Tibial nerve (tissue), 4 donors: ENCODE data around the gene FAM151A. TPM values are rescaled to one million over a fixed set of nuclear protein-coding genes. Genes with fewer than 3 reads are reported as not detected.

Source experiments
- DNase-seq, 2 donors: peaks; one replicate each; pipeline ENCODE4 v3.0.0-alpha.2; 2019; ENCODE audit warnings: low spot score in 2 of 2
- H3K27ac ChIP-seq, 4 donors: fragments of 200-600 bp; sonication (generic) in 3 of 4; one replicate each; pipeline ENCODE4 v1.5.1; 2017 to 2019; ENCODE audit warnings: mild to moderate bottlenecking in 1 of 4
- H3K27me3 ChIP-seq, 2 donors: fragments of 200-600 bp; sonication (generic) in 1 of 2; one replicate each; pipeline versions ENCODE4 v1.5.1 to v1.6.0; 2017 to 2019
- H3K36me3 ChIP-seq, 3 donors: fragments of 200-600 bp; sonication (generic); one replicate each; pipeline ENCODE4 v1.5.1; 2018 to 2019
- H3K4me1 ChIP-seq, 4 donors: fragments of 200-600 bp; sonication (generic) in 3 of 4; one replicate each; pipeline ENCODE4 v1.5.1; 2017 to 2019
- H3K4me3 ChIP-seq, 4 donors: fragments of 200-600 bp; sonication (generic) in 3 of 4; one replicate each; pipeline ENCODE4 v1.5.1; 2017 to 2019; ENCODE audit warnings: mild to moderate bottlenecking in 1 of 4, moderate library complexity in 1 of 4
- H3K9me3 ChIP-seq, 4 donors: fragments of 200-600 bp; sonication (generic) in 3 of 4; one replicate each; pipeline ENCODE4 v1.5.1; 2017 to 2019
- CTCF ChIP-seq, 5 experiments: fragments of 200-600 bp in 3 of 5; fragments of 450-650 bp in 2 of 5; sonication (generic) in 3 of 5; IDR thresholded peaks; one replicate each; pipeline ENCODE4 v1.5.1; 2016 to 2019; ENCODE audit warnings: antibody characterized with exemption in 5 of 5, mild to moderate bottlenecking in 3 of 5, moderate library complexity in 2 of 5
- EP300 ChIP-seq, 2 donors: sonication (generic); formaldehyde crosslinking; IDR thresholded peaks; one replicate each; pipeline ENCODE4 v1.6.1; 2017; ENCODE audit warnings: antibody characterized with exemption in 2 of 2, mild to moderate bottlenecking in 1 of 2
- POLR2A ChIP-seq, 2 donors: fragments of 450-650 bp; IDR thresholded peaks; one replicate each; pipeline ENCODE4 v1.6.1; 2017; ENCODE audit warnings: antibody characterized with exemption in 2 of 2, mild to moderate bottlenecking in 2 of 2, moderate library complexity in 2 of 2
- WGBS, 2 donors: methylation state at CpG; one replicate each; pipeline ENCODE4 v1.1.5; 2018; 5-methylcytosine and 5-hydroxymethylcytosine counted together
- total RNA-seq, 4 donors: library from RNA; depleted of rRNA; stranded (reverse); fragments of >200 nt; gene quantifications; one replicate each; pipeline ENCODE4 v1.1.0, GENCODE V29; 2016

Gene FAM151A
- total RNA-seq, 4 donors from 2014 or later, result not detected

DNA sequence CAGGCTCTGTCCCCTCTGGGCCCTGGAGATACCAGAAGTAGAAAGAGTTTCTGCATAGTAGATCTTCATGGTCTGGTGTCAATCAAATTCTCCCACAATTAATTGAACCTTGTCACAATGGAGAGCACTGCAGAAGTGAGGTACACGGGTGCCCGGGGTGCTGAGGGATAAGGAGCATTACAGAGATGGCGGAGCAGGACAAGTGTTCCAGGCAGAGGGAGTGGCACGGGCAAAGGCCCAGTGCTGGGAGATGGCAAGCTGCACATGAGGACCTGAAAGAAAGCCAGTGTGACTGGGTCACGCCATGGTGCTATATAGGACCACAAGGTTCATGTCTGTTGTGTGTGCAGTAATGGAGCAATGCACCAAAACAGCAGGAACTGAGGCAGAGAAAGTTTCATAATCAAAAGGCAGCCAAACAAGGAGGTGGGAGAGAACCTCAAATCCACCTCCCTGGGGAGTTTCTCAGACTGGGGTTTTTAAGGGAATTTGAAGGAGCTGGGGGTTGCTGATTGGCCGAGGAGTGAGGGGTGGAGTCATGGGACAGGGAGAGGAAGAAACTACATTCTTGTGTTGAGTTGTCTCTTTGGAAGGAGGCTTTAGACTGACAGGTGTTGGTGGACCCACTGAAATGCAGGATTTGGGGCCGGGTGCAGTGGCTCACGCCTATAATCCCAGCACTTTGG lies 47.6 kb downstream of the FAM151A start:
- no peak for TF ChIP-seq CTCF (IDR thresholded peaks at IDR 0.05)
- no peak for TF ChIP-seq EP300 (IDR thresholded peaks at IDR 0.05)
- no peak for TF ChIP-seq POLR2A (IDR thresholded peaks at IDR 0.05)
- H3K4me1 ChIP-seq, result peaks cover 0 to 49% (median 29%) of the 10 kb centered on the region in 4 donors
- no peak overlapping the region for H3K27ac ChIP-seq
- H3K27me3 ChIP-seq, result no peaks in the 10 kb centered on the region
- WGBS, 2 donors, result 90% methylated on average over 8 of the region's 8 CpGs
- H3K4me3 ChIP-seq, result no peak overlapping the region
- no peak for DNase-seq
- no peaks in the 10 kb centered on the region for H3K9me3 ChIP-seq
- no peaks in the 10 kb centered on the region for H3K36me3 ChIP-seq

GRCh38 chr1:54575161-54575560 lies 48.2 kb downstream of the FAM151A start:
- no peaks in the 10 kb centered on the region for H3K36me3 ChIP-seq
- no peak for DNase-seq
- no peak for TF ChIP-seq CTCF (IDR thresholded peaks at IDR 0.05)
- no peak for TF ChIP-seq EP300 (IDR thresholded peaks at IDR 0.05)
- no peak for TF ChIP-seq POLR2A (IDR thresholded peaks at IDR 0.05)
- H3K9me3 ChIP-seq, result no peaks in the 10 kb centered on the region
- H3K27me3 ChIP-seq, result no peaks in the 10 kb centered on the region
- peaks cover 0 to 44% (median 32%) of the 10 kb centered on the region in 4 donors for H3K4me1 ChIP-seq
- 82 to 96% methylated on average over 3 of the region's 3 CpGs for whole genome bisulfite sequencing, 2 donors
- H3K27ac ChIP-seq, result no peak overlapping the region
- no peak overlapping the region for H3K4me3 ChIP-seq

- Histone ChIP-seq H3K4me1 (peaks cover 0 to 40% (median 28%) of the 10 kb centered on the region in 4 donors), H3K27me3 (no peaks in the 10 kb centered on the region), H3K36me3 (no peaks in the 10 kb centered on the region), H3K4me3 (no peak overlapping the region), H3K9me3 (no peaks in the 10 kb centered on the region), H3K27ac (no peak overlapping the region)
- no peak for DNase-seq
- WGBS, 2 donors, result 88 to 91% methylated on average over 12 of the region's 12 CpGs
- TF ChIP-seq POLR2A (IDR thresholded peaks at IDR 0.05) (no peak), EP300 (IDR thresholded peaks at IDR 0.05) (no peak), CTCF (IDR thresholded peaks at IDR 0.05) (no peak)
These were observed 49.1 kb downstream of the FAM151A start for GRCh38 chr1:54574158-54574778.

DNA sequence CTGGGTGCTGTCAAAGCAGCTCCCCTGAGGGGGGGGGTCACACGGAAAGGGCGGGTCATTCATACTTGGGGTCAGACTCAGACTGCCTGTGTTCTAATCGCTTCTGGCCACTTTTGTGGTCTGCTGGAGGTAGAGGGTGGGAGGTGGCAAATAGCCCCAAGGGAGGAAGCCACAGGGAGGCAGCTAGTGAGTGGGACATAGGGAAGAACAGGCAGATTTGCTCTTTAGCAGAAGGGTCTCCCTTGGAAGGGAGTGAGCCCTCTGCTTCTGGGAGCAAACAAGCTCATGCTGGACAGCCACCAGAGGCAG lies 50.8 kb downstream of the FAM151A start:
- H3K36me3 ChIP-seq, result no peaks in the 10 kb centered on the region
- no peak overlapping the region for H3K4me3 ChIP-seq
- H3K9me3 ChIP-seq, result no peaks in the 10 kb centered on the region
- peaks cover 0 to 30% (median 16%) of the 10 kb centered on the region in 4 donors for H3K4me1 ChIP-seq
- no peaks in the 10 kb centered on the region for H3K27me3 ChIP-seq
- DNase-seq, result no peak
- TF ChIP-seq POLR2A (IDR thresholded peaks at IDR 0.05) (no peak), CTCF (IDR thresholded peaks at IDR 0.05) (no peak), EP300 (IDR thresholded peaks at IDR 0.05) (no peak)
- WGBS, 2 donors, result 59 to 70% methylated on average over 3 of the region's 3 CpGs
- H3K27ac ChIP-seq, result peak overlapping the region in 1 of 4 donors; percentile 53

DNA sequence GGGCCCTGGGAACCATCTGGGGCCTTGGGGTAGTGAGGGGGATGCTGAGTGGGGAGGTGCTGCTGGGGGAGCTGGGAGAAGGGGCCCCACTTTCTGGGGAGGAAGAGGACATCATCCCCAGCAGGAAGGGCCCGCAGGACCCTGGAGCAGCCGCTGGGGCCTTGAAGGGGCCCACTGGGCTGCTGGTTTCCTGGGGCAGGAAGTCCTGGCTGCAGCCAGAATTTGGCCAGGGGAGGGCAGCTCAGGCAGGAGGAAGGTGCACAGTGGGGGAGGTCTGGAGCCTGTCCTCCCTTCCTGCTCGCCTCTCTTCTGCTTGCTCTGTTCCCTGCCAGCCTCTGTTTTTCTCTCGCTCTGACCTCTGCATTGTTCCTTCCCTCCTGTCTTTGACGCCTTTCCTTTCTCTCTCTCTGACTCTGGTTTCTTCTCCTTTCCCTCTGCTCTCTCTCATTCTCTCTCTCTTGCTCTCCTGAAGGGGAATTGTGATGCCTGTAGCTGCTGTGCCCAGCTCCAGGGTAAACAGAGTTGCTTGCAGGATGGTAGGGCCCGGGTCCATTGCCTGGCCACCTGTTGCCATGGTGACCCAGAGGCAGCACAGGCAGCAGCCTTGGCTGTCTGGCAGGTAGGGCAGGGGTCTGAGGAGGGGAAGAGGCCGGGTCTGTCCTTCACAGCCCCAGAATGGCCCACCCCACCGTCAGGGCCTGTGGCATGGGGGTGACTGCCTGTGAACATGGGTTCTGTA lies 51.4 kb downstream of the FAM151A start:
- H3K27me3 ChIP-seq, result no peaks in the 10 kb centered on the region
- 47 to 53% methylated on average over 7 of the region's 8 CpGs for WGBS, 2 donors
- H3K4me1 ChIP-seq, result peaks cover 0 to 29% (median 16%) of the 10 kb centered on the region in 4 donors
- no peak for DNase-seq
- no peak overlapping the region for H3K4me3 ChIP-seq
- H3K27ac ChIP-seq, result peak overlapping the region in 2 of 4 donors; percentile 43 to 53
- H3K36me3 ChIP-seq, result no peaks in the 10 kb centered on the region
- H3K9me3 ChIP-seq, result no peaks in the 10 kb centered on the region
- TF ChIP-seq CTCF (IDR thresholded peaks at IDR 0.05), result no peak
- no peak for TF ChIP-seq EP300 (IDR thresholded peaks at IDR 0.05)
- TF ChIP-seq POLR2A (IDR thresholded peaks at IDR 0.05), result no peak
